ENCODE measurements around the gene COL5A1. TPM values are rescaled to one million over a fixed set of nuclear protein-coding genes. Genes with fewer than 3 reads are reported as not detected.

Gene COL5A1
- total RNA-seq, 2 donors from 2014 or later, result 10.9 to 22.0 TPM

DNA sequence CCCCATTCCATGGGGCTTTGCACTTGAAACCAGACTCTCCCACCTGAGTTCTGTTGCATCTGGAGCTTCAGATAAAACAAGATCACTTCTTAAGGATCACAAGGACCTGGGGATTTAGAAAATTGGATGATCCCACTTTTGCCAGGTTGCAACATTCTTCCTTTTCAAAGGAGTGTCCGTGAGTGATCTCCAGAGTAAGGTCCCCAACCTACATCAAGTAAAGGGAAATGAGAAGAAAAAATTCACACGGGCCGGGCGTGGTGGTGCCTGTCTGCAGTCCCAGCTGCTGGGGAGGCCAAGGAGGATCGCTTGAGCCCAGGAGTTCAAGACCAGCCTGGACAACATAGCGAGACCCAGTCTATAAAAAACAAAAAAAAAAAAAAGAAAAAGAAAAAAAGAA, 41.2 kb upstream of the COL5A1 start:
- H3K27ac ChIP-seq, result no peak overlapping the region
- TF ChIP-seq, protein P1, sequence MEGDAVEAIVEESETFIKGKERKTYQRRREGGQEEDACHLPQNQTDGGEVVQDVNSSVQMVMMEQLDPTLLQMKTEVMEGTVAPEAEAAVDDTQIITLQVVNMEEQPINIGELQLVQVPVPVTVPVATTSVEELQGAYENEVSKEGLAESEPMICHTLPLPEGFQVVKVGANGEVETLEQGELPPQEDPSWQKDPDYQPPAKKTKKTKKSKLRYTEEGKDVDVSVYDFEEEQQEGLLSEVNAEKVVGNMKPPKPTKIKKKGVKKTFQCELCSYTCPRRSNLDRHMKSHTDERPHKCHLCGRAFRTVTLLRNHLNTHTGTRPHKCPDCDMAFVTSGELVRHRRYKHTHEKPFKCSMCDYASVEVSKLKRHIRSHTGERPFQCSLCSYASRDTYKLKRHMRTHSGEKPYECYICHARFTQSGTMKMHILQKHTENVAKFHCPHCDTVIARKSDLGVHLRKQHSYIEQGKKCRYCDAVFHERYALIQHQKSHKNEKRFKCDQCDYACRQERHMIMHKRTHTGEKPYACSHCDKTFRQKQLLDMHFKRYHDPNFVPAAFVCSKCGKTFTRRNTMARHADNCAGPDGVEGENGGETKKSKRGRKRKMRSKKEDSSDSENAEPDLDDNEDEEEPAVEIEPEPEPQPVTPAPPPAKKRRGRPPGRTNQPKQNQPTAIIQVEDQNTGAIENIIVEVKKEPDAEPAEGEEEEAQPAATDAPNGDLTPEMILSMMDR (IDR thresholded peaks at IDR 0.05), result no peak
- H3K4me3 ChIP-seq, result no peak overlapping the region
- no peaks in the 10 kb centered on the region for H3K36me3 ChIP-seq
- no peaks in the 10 kb centered on the region for H3K27me3 ChIP-seq
- peak; percentile 50 for DNase-seq (ENCODE audit: low spot score)
- no peaks in the 10 kb centered on the region for H3K9me3 ChIP-seq
- peaks cover 0 to 10% of the 10 kb centered on the region in 2 donors for H3K4me1 ChIP-seq

DNA sequence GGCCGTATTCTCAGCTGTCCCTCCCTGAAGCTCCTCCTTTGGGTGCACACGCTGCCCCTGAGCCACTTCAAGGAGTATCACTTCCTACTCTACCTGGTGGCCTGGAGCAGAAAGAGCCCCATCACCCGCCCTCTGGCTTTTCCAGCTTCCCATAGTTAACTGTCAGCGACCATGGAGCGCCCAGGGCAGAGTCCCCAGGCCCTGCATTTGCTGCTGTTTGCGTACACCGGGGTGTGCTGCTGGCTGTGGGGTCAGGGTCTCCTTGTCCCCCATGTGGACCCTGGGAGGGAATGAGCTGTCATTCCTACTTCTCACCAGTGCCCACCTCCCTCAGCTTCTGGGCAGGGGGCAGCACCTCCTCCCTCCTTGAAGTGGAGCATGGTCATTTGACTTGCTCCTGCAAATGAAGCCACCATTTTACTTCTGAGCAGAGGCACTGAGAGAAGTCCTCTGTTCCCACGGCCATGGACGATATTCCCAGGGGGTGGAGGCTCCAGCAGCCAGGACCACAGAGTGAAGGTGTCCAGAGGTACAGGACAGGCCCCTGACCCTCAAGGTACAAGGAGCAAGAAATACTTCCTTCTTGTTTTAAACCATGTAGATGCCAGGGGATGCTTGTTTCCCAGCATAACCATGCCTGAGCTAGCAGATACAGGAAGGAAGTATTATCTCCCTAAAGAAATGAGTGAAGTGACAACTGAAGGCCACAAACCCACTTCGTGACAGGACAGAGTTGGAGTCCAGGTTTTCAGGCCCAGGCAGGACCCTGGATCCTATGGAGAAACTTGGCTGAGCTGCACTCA, 40.6 kb upstream of the COL5A1 start:
- H3K27me3 ChIP-seq, result no peaks in the 10 kb centered on the region
- no peaks in the 10 kb centered on the region for H3K36me3 ChIP-seq
- DNase-seq (ENCODE audit: low spot score), result peak; percentile 52
- H3K4me3 ChIP-seq, result no peak overlapping the region
- TF ChIP-seq, protein P1 (IDR thresholded peaks at IDR 0.05), result no peak
- H3K9me3 ChIP-seq, result no peaks in the 10 kb centered on the region
- no peak overlapping the region for H3K27ac ChIP-seq
- peaks cover 0 to 10% of the 10 kb centered on the region in 2 donors for H3K4me1 ChIP-seq

DNA sequence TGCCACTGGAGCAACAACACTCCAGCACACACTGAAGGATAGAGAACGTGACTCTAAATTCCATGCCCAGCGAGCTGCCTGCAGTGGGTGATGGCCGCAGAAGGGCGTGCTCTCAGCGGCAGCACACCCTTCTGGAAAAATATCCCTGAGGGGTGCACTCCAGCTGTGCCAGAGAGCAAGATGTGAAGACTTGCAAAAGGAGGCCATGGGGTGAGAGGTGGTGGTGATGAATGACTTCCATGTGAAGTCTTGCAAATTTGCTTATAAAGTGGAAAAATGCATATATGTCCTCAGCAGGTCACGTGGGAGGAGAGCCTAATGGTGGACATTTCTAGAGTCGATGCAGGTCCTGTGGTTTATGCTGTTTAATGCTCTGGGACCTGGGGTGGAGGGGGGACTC, 39.8 kb upstream of the COL5A1 start:
- H3K36me3 ChIP-seq, result no peaks in the 10 kb centered on the region
- no peak overlapping the region for H3K27ac ChIP-seq
- peak; percentile 46 for DNase-seq (ENCODE audit: low spot score)
- TF ChIP-seq, protein P1 (IDR thresholded peaks at IDR 0.05), result no peak
- no peaks in the 10 kb centered on the region for H3K9me3 ChIP-seq
- H3K4me3 ChIP-seq, result no peak overlapping the region
- peaks cover 0 to 10% of the 10 kb centered on the region in 2 donors for H3K4me1 ChIP-seq
- no peaks in the 10 kb centered on the region for H3K27me3 ChIP-seq

DNA sequence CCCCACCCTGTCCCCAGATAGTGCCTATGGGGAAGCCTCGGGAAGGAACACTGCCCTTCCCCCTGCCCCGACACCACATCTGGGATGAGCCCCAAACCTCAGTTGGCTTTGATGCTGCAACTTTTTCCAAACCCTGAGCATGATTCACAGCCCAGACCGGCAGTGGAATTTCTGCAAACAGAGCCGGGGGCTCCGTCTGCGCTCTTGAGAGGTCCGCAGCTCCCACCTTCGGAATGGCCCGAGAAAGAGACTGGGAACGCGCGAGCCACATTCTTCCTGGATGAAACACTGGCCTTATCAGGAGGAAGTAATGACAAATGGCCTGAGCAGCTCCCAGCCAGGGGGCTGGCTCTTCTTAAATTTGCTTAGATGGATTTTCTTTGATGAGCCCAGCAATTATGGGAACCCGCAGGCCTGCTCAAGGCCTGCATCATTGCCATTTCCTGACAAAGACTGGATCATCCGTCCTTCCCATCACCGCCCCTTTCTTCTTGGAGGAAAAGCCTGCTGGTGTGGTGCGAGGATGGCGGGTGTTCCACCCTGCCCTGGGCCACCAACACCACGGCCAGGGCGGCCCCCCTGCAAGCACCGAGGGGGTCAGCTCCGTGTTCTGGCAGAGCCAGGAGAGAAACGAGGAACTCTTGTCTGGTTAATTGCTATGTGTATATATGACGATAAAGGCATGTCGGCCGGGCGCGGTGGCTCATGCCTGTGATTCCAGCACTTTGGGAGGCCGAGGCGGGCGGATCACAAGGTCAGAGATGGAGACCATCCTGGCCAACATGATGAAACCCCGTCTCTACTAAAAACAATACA, 38.8 kb upstream of the COL5A1 start:
- peak; percentile 89 for DNase-seq (ENCODE audit: low spot score)

DNA sequence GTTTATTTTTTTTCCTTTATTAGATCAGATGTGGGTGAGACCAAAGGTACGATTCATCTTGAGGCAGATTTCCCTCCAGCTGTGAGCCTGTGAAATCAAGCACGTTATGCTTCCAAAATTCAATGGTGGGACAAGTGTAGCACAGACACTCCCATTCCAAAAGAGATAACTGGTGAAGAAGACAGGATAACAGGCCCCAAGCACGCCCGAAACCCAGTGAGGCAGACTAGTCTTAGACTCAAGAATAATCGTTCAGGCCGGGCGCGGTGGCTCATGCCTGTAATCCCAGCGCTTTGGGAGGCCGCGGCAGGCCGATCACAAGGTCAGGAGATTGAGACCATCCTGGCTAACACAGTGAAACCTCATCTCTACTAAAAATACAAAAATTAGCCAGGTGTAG, 36.8 kb upstream of the COL5A1 start:
- DNase-seq (ENCODE audit: low spot score), result peak; percentile 54
- Histone ChIP-seq H3K36me3 (no peaks in the 10 kb centered on the region), H3K27me3 (no peaks in the 10 kb centered on the region), H3K9me3 (no peaks in the 10 kb centered on the region), H3K4me3 (no peak overlapping the region), H3K4me1 (no peaks in the 10 kb centered on the region), H3K27ac (no peak overlapping the region)
- TF ChIP-seq, protein P1 (IDR thresholded peaks at IDR 0.05), result no peak

More for the DNA sequence above, 38.8 kb upstream of the COL5A1 start:
- Histone ChIP-seq H3K27me3 (no peaks in the 10 kb centered on the region), H3K4me3 (no peak overlapping the region), H3K4me1 (peaks cover 0 to 10% of the 10 kb centered on the region in 2 donors), H3K36me3 (no peaks in the 10 kb centered on the region), H3K27ac (no peak overlapping the region), H3K9me3 (no peaks in the 10 kb centered on the region)
- TF ChIP-seq, protein P1 (IDR thresholded peaks at IDR 0.05), result no peak

Measured in right atrium auricular region (tissue), 2 donors.